Right atrium auricular region (tissue), 2 donors: ENCODE data around the gene BSG. TPM values are rescaled to one million over a fixed set of nuclear protein-coding genes. Genes with fewer than 3 reads are reported as not detected.
A peak's percentile ranks its signal among the peaks of the same experiment; 100 is the strongest.

ENCODE experiments used
- DNase-seq: peaks from one replicate; pipeline ENCODE4 v3.0.0-alpha.2; 2019; ENCODE audit warnings: low spot score
- H3K27ac ChIP-seq, 2 donors: fragments of 200-600 bp; sonication (generic); 1 replicate in 1 of 2; 2 replicates in 1 of 2; pipeline ENCODE4 v1.5.1; 2016 to 2019
- H3K27me3 ChIP-seq, 2 donors: fragments of 200-600 bp; sonication (generic); one replicate each; pipeline versions ENCODE4 v1.5.1 to v1.6.0; 2017 to 2019
- H3K36me3 ChIP-seq: fragments of 200-600 bp; sonication (generic); one replicate; pipeline ENCODE4 v1.5.1; 2016
- H3K4me1 ChIP-seq, 2 donors: fragments of 200-600 bp; sonication (generic); one replicate each; pipeline versions ENCODE4 v1.5.1 to v1.6.0; 2017 to 2019
- H3K4me3 ChIP-seq, 2 donors: fragments of 200-600 bp; sonication (generic); 1 replicate in 1 of 2; 2 replicates in 1 of 2; pipeline ENCODE4 v1.5.1; 2017 to 2019; ENCODE audit warnings: mild to moderate bottlenecking in 1 of 2, moderate library complexity in 1 of 2
- H3K9me3 ChIP-seq, 2 donors: fragments of 200-600 bp; sonication (generic); one replicate each; pipeline ENCODE4 v1.5.1; 2019
- CTCF ChIP-seq, 2 donors: fragments of 200-600 bp; sonication (generic); IDR thresholded peaks; one replicate each; pipeline ENCODE4 v1.5.1; 2019; ENCODE audit warnings: antibody characterized with exemption in 2 of 2
- total RNA-seq, 2 donors: library from RNA; depleted of rRNA; stranded (reverse); fragments of >200 nt; gene quantifications; one replicate each; pipeline ENCODE4 v1.1.0, GENCODE V29; 2016

BSG gene
- total RNA-seq, 2 donors from 2014 or later, result 1,033 to 1,569 TPM

- no peak for DNase-seq
- peak overlapping the region; percentile 95 to 97 for H3K27ac ChIP-seq
- no peaks in the 10 kb centered on the region for H3K9me3 ChIP-seq
- peaks cover 0 to 29% of the 10 kb centered on the region in 2 donors for H3K4me1 ChIP-seq
- TF ChIP-seq CTCF (IDR thresholded peaks at IDR 0.05), result no peak
- no peaks in the 10 kb centered on the region for H3K27me3 ChIP-seq
- H3K4me3 ChIP-seq, result peak overlapping the region; percentile 97 to 99
- H3K36me3 ChIP-seq, result peaks cover 1% of the 10 kb centered on the region
These were observed 42.0 kb upstream of the BSG start for GRCh38 chr19:530134-531008.

GRCh38 chr19:531009-531752 is 41.2 kb upstream of the BSG start:
- Histone ChIP-seq H3K36me3 (peaks cover 9% of the 10 kb centered on the region), H3K4me1 (peaks cover 0 to 33% of the 10 kb centered on the region in 2 donors), H3K9me3 (no peaks in the 10 kb centered on the region), H3K27me3 (no peaks in the 10 kb centered on the region), H3K4me3 (peak overlapping the region; percentile 97 to 99), H3K27ac (peak overlapping the region; percentile 95 to 97)
- TF ChIP-seq CTCF (IDR thresholded peaks at IDR 0.05), result no peak
- DNase-seq, result peak; percentile 75

- H3K36me3 ChIP-seq, result peaks cover 17% of the 10 kb centered on the region
- H3K27me3 ChIP-seq, result no peaks in the 10 kb centered on the region
- H3K27ac ChIP-seq, result peak within 1 kb of the TSS; percentile 95 to 97
- no peak for TF ChIP-seq CTCF (IDR thresholded peaks at IDR 0.05)
- peaks cover 0 to 33% of the 10 kb centered on the region in 2 donors for H3K4me1 ChIP-seq
- DNase-seq, result no peak
- H3K9me3 ChIP-seq, result no peaks in the 10 kb centered on the region
- peak within 1 kb of the TSS; percentile 97 to 99 for H3K4me3 ChIP-seq
These were observed 40.4 kb upstream of the BSG start, which contains the start of gene CDC34 for GRCh38 chr19:531753-532560. Gene CDC34, plus strand, starts transcription at chr19:531760. Its CDS starts 172 bp downstream, at chr19:531932.

GRCh38 chr19:532561-533363 is 39.6 kb upstream of the BSG start:
- Histone ChIP-seq H3K36me3 (peaks cover 23% of the 10 kb centered on the region), H3K27ac (peak overlapping the region; percentile 95), H3K4me1 (peaks cover 0 to 33% of the 10 kb centered on the region in 2 donors), H3K4me3 (peak overlapping the region; percentile 97 to 99), H3K27me3 (no peaks in the 10 kb centered on the region), H3K9me3 (no peaks in the 10 kb centered on the region)
- TF ChIP-seq CTCF (IDR thresholded peaks at IDR 0.05), result peak in 1 of 2 donors; percentile 59
- peak; percentile 83 for DNase-seq
